ENCODE results near the gene MYF5. TPM values are rescaled to one million over a fixed set of nuclear protein-coding genes. Genes with fewer than 3 reads are reported as not detected.

The MYF5 gene
- total RNA-seq, 4 donors from 2014 or later = not detected

- DNase-seq = no peak
- H3K4me1 ChIP-seq = no peaks in the 10 kb centered on the region
- H3K9me3 ChIP-seq = no peaks in the 10 kb centered on the region
- no peak for TF ChIP-seq CTCF (IDR thresholded peaks at IDR 0.05)
- no peak overlapping the region for H3K27ac ChIP-seq
- intact Hi-C loops (cut with DNase I; ENCODE audit: low total_unique reads) = no loop called here
- no peaks in the 10 kb centered on the region for H3K27me3 ChIP-seq
- no peaks in the 10 kb centered on the region for H3K36me3 ChIP-seq
- H3K4me3 ChIP-seq = no peak overlapping the region
These were observed 8.9 kb upstream of the MYF5 start for GRCh38 chr12:80707830-80708258.

GRCh38 chr12:80708259-80708974 is 8.3 kb upstream of the MYF5 start:
- no peak overlapping the region for H3K27ac ChIP-seq
- no peaks in the 10 kb centered on the region for H3K9me3 ChIP-seq
- H3K4me1 ChIP-seq = no peaks in the 10 kb centered on the region
- H3K4me3 ChIP-seq = no peak overlapping the region
- intact Hi-C loops (cut with DNase I; ENCODE audit: low total_unique reads) = no loop called here
- H3K27me3 ChIP-seq = no peaks in the 10 kb centered on the region
- H3K36me3 ChIP-seq = no peaks in the 10 kb centered on the region
- no peak for DNase-seq
- TF ChIP-seq CTCF (IDR thresholded peaks at IDR 0.05) = no peak
- TF ChIP-seq POLR2A (IDR thresholded peaks at IDR 0.05) = no peak

GRCh38 chr12:80708975-80709328 is 7.8 kb upstream of the MYF5 start:
- no peak for TF ChIP-seq CTCF (IDR thresholded peaks at IDR 0.05)
- no peak for TF ChIP-seq POLR2A (IDR thresholded peaks at IDR 0.05)
- DNase-seq = no peak
- no peaks in the 10 kb centered on the region for H3K4me1 ChIP-seq
- H3K4me3 ChIP-seq = no peak overlapping the region
- no peak overlapping the region for H3K27ac ChIP-seq
- intact Hi-C loops (cut with DNase I; ENCODE audit: low total_unique reads) = no loop called here
- H3K27me3 ChIP-seq = no peaks in the 10 kb centered on the region
- H3K36me3 ChIP-seq = no peaks in the 10 kb centered on the region
- H3K9me3 ChIP-seq = no peaks in the 10 kb centered on the region

GRCh38 chr12:80709811-80710726 is 6.6 kb upstream of the MYF5 start:
- H3K9me3 ChIP-seq = no peaks in the 10 kb centered on the region
- DNase-seq = no peak
- TF ChIP-seq CTCF (IDR thresholded peaks at IDR 0.05) (no peak), POLR2A (IDR thresholded peaks at IDR 0.05) (no peak)
- H3K4me3 ChIP-seq = no peak overlapping the region
- H3K27me3 ChIP-seq = no peaks in the 10 kb centered on the region
- no peak overlapping the region for H3K27ac ChIP-seq
- no peaks in the 10 kb centered on the region for H3K36me3 ChIP-seq
- intact Hi-C loops (cut with DNase I; ENCODE audit: low total_unique reads) = no loop called here
- no peaks in the 10 kb centered on the region for H3K4me1 ChIP-seq

Data from uterus (tissue), 4 donors.